H1 (cell line): ENCODE measurements around the gene NCF2. TPM values are rescaled to one million over a fixed set of nuclear protein-coding genes. Genes with fewer than 3 reads are reported as not detected.

Experiments
- CTCF ChIA-PET: fragments of 300-600 bp; sonication (Branson Sonifier 250); formaldehyde crosslinking; loops from one replicate; lab custom pipeline; 2021; ENCODE audit not compliant: partially characterized antibody; lab: Charles Lee
- POLR2A ChIA-PET: fragments of 300-600 bp; sonication (Branson Sonifier 250); formaldehyde crosslinking; loops from one replicate; lab custom pipeline; 2021; ENCODE audit warnings: inconsistent platforms; ENCODE audit not compliant: partially characterized antibody; lab: Charles Lee
- DNase-seq, 2 experiments: peaks; one replicate each; pipeline versions ENCODE4 v3.0.0 to v3.0.0-alpha.2; 2010 to 2022; ENCODE audit warnings: low spot score in 2 of 2, low read depth in 1 of 2, mixed read lengths in 1 of 2
- FAIRE-seq: peaks from 2 replicates; lab custom pipeline; 2011; peaks lifted over from hg19 to GRCh38; lab: Jason Lieb, UNC
- H2AFZ ChIP-seq: 2 replicates; pipeline ENCODE4 v1.8.1; 2012; ENCODE audit warnings: low read length, inconsistent platforms
- H2AK5ac ChIP-seq: 2 replicates; pipeline ENCODE4 v1.6.1; 2013; ENCODE audit warnings: low read depth, low read length
- H2BK120ac ChIP-seq: replicated peaks from 2 replicates; pipeline ENCODE3; 2013; ENCODE audit warnings: low read depth, low read length, inconsistent platforms
- H2BK12ac ChIP-seq: 2 replicates; pipeline ENCODE4 v1.6.1; 2013; ENCODE audit warnings: low read depth, low read length
- H2BK15ac ChIP-seq: 2 replicates; pipeline ENCODE4 v1.6.1; 2013; ENCODE audit warnings: low read length
- H2BK20ac ChIP-seq: 2 replicates; pipeline ENCODE4 v1.6.1; 2013; ENCODE audit warnings: low read length
- H2BK5ac ChIP-seq: 2 replicates; pipeline ENCODE4 v1.6.1; 2013; ENCODE audit warnings: low read depth, low read length
- H3K14ac ChIP-seq: 2 replicates; pipeline ENCODE4 v1.6.1; 2013; ENCODE audit warnings: inconsistent platforms; ENCODE audit not compliant: insufficient read length
- H3K18ac ChIP-seq: 2 replicates; pipeline ENCODE4 v1.6.1; 2013; ENCODE audit warnings: low read length; ENCODE audit errors: extremely low read depth
- H3K23ac ChIP-seq: 2 replicates; pipeline ENCODE4 v1.6.1; 2013; ENCODE audit warnings: inconsistent platforms; ENCODE audit not compliant: insufficient read length
- H3K23me2 ChIP-seq: 2 replicates; pipeline ENCODE4 v1.6.1; 2013; ENCODE audit warnings: low read depth, low read length
- H3K27ac ChIP-seq: 2 replicates; pipeline ENCODE4 v1.6.1; 2011; ENCODE audit warnings: low read depth, low read length, inconsistent platforms
- H3K27me3 ChIP-seq, 4 experiments: replicated peaks in 1 of 4; 1 replicate in 1 of 4; 2 replicates in 3 of 4; pipeline versions ENCODE4 v1.6.1 to v1.8.1; 2011 to 2013; ENCODE audit warnings: low read length in 3 of 4, mild to moderate bottlenecking in 3 of 4, inconsistent platforms in 2 of 4, mixed read lengths in 2 of 4, moderate library complexity in 1 of 4; ENCODE audit not compliant: control insufficient read depth in 3 of 4, insufficient read depth in 3 of 4; ENCODE audit errors: extremely low read depth in 1 of 4
- H3K36me3 ChIP-seq, 4 experiments: 2 replicates each; pipeline versions ENCODE4 v1.6.1 to v1.8.1; 2011 to 2013; ENCODE audit warnings: mild to moderate bottlenecking in 4 of 4, low read length in 3 of 4, moderate library complexity in 2 of 4, control low read depth in 1 of 4, inconsistent platforms in 1 of 4; ENCODE audit not compliant: insufficient read depth in 4 of 4, control insufficient read depth in 2 of 4
- H3K4ac ChIP-seq: replicated peaks from 2 replicates; pipeline ENCODE3; 2013; ENCODE audit warnings: low read length, low read depth, mixed read lengths, inconsistent platforms; ENCODE audit not compliant: insufficient read length
- H3K4me1 ChIP-seq, 4 experiments: replicated peaks in 1 of 4; 1 replicate in 1 of 4; 2 replicates in 3 of 4; pipeline versions ENCODE4 v1.6.1 to v1.8.1; 2011 to 2013; ENCODE audit warnings: low read length in 3 of 4, inconsistent platforms in 2 of 4, mixed read lengths in 1 of 4; ENCODE audit not compliant: insufficient read depth in 4 of 4, control insufficient read depth in 3 of 4
- H3K4me2 ChIP-seq, 2 experiments: 2 replicates each; pipeline versions ENCODE4 v1.6.1 to v1.8.1; 2011 to 2013; ENCODE audit warnings: low read depth in 2 of 2, low read length in 2 of 2, control low read depth in 1 of 2, inconsistent platforms in 1 of 2, mild to moderate bottlenecking in 1 of 2; ENCODE audit not compliant: insufficient read depth in 1 of 2
- H3K4me3 ChIP-seq, 4 experiments: fragments of 200-600, 300-600 bp in 1 of 4; sonication (generic), shearing (Covaris generic), sonication (Bioruptor Twin) in 1 of 4; 2 replicates each; pipeline versions ENCODE4 v1.5.1 to v1.8.1; 2011 to 2016; ENCODE audit warnings: low read length in 4 of 4, low read depth in 3 of 4, control low read depth in 2 of 4, inconsistent platforms in 2 of 4, mild to moderate bottlenecking in 2 of 4, mixed read lengths in 1 of 4, moderate library complexity in 1 of 4; ENCODE audit not compliant: insufficient read depth in 2 of 4; ENCODE audit errors: extremely low read depth in 1 of 4
- H3K56ac ChIP-seq: replicated peaks from 2 replicates; pipeline ENCODE3; 2013; ENCODE audit warnings: low read depth, mild to moderate bottlenecking, mixed read lengths, low read length, inconsistent platforms; ENCODE audit not compliant: insufficient read length
- H3K79me1 ChIP-seq: 2 replicates; pipeline ENCODE4 v1.6.1; 2013; ENCODE audit warnings: low read depth, low read length, control low read depth
- H3K79me2 ChIP-seq, 2 experiments: 2 replicates each; pipeline versions ENCODE4 v1.6.1 to v1.8.1; 2012 to 2013; ENCODE audit warnings: low read length in 2 of 2, mild to moderate bottlenecking in 2 of 2, inconsistent platforms in 1 of 2; ENCODE audit not compliant: insufficient read depth in 2 of 2, control insufficient read depth in 1 of 2
- H3K9ac ChIP-seq, 4 experiments: replicated peaks in 1 of 4; 1 replicate in 1 of 4; 2 replicates in 3 of 4; pipeline versions ENCODE4 v1.6.1 to v1.8.1; 2011 to 2013; ENCODE audit warnings: low read depth in 3 of 4, low read length in 3 of 4, control low read depth in 2 of 4, mild to moderate bottlenecking in 2 of 4, moderate library complexity in 2 of 4, inconsistent platforms in 1 of 4; ENCODE audit errors: extremely low read depth in 1 of 4
- H3K9me3 ChIP-seq, 2 experiments: 2 replicates each; pipeline versions ENCODE4 v1.6.1 to v1.8.1; 2012 to 2013; ENCODE audit warnings: mild to moderate bottlenecking in 2 of 2, moderate library complexity in 2 of 2, control low read depth in 1 of 2, inconsistent platforms in 1 of 2, low read depth in 1 of 2, low read length in 1 of 2, mixed read lengths in 1 of 2; ENCODE audit not compliant: insufficient read depth in 2 of 2
- H4K20me1 ChIP-seq, 2 experiments: replicated peaks in 1 of 2; 2 replicates each; pipeline versions ENCODE3 to v1.8.1; 2011 to 2013; ENCODE audit warnings: inconsistent platforms in 2 of 2, low read length in 2 of 2, mild to moderate bottlenecking in 1 of 2; ENCODE audit not compliant: insufficient read depth in 2 of 2, control insufficient read depth in 1 of 2
- H4K5ac ChIP-seq: 2 replicates; pipeline ENCODE4 v1.6.1; 2013; ENCODE audit warnings: low read length, low read depth, mixed read lengths, inconsistent platforms; ENCODE audit not compliant: insufficient read length
- H4K8ac ChIP-seq: 2 replicates; pipeline ENCODE4 v1.8.0; 2013; ENCODE audit warnings: mild to moderate bottlenecking, moderate library complexity, low read length, inconsistent platforms; ENCODE audit not compliant: insufficient read depth; ENCODE audit errors: extremely low read depth
- H4K91ac ChIP-seq: replicated peaks from 2 replicates; pipeline ENCODE3; 2013; ENCODE audit warnings: low read length, mixed read lengths, inconsistent platforms; ENCODE audit not compliant: insufficient read length
- CHD2 ChIP-seq: IDR thresholded peaks from 2 replicates; pipeline ENCODE4 v1.6.1; 2012; ENCODE audit warnings: low read length, improper control_type of control experiment
- ZNF274 ChIP-seq: IDR thresholded peaks from 2 replicates; pipeline ENCODE4 v1.7.0; 2012; ENCODE audit warnings: low read length, borderline replicate concordance; ENCODE audit errors: extremely low read depth
- WGBS, 2 experiments: shearing (Covaris generic) in 1 of 2; methylation state at CpG; one replicate each; pipeline versions ENCODE4 v1.1.6 to v1.1.7; 2013 to 2015; ENCODE audit warnings: low lambda C conversion rate in 2 of 2, mixed read lengths in 2 of 2, inconsistent platforms in 1 of 2, low coverage in 1 of 2, missing lambda C conversion rate in 1 of 2; ENCODE audit not compliant: insufficient replicate concordance in 2 of 2, insufficient coverage in 1 of 2, insufficient read length in 1 of 2; ENCODE audit errors: extremely low coverage in 1 of 2, missing lambda C conversion rate in 1 of 2; 5-methylcytosine and 5-hydroxymethylcytosine counted together
- polyA plus RNA-seq, 7 experiments: library from polyadenylated mRNA; depleted of rRNA in 3 of 7; stranded (reverse) in 5 of 7; unstranded in 2 of 7; fragments of >200 nt in 5 of 7; fragments of 200-250 nt in 2 of 7; gene quantifications; 1 replicate in 5 of 7; 2 replicates in 1 of 7; 4 replicates in 1 of 7; pipeline versions ENCODE4 v1.2.1 to v1.2.3, GENCODE V29; 2011 to 2013; ENCODE audit warnings: missing spikeins in 2 of 7, mixed read lengths in 2 of 7
- total RNA-seq: library from RNA; stranded (reverse); fragmentation: NEBNext Ultra II Directional; extraction: Animal tissue kit (Norgen Biotek cat#: 25700); gene quantifications from 2 replicates; pipeline ENCODE4 v1.2.1, GENCODE V29; 2021

The NCF2 gene
- total and polyA plus RNA-seq, 2 of the 8 experiments (the other 6 are each of a cell fraction or from before 2014, with no cell fraction given): not detected

GRCh38 chr1:183572721-183573120 lies 17.5 kb downstream of the NCF2 start:
- H2BK12ac ChIP-seq: no peak overlapping the region
- H3K56ac ChIP-seq: no peak overlapping the region
- no peak overlapping the region for H2BK20ac ChIP-seq
- DNase-seq: no peak
- TF ChIP-seq CHD2 (no peak), ZNF274 (no peak)
- H2AFZ ChIP-seq: no peak overlapping the region
- H4K20me1 ChIP-seq: no peaks in the 10 kb centered on the region
- H3K9ac ChIP-seq: no peak overlapping the region
- no peak overlapping the region for H4K5ac ChIP-seq
- no peak overlapping the region for H2BK120ac ChIP-seq
- H3K14ac ChIP-seq: no peak overlapping the region
- no peak overlapping the region for H2BK5ac ChIP-seq
- no peaks in the 10 kb centered on the region; a peak in 1 of 8 replicates for H3K36me3 ChIP-seq
- H3K4me1 ChIP-seq: no peaks in the 10 kb centered on the region
- no peaks in the 10 kb centered on the region for H3K23me2 ChIP-seq
- H3K79me2 ChIP-seq: no peaks in the 10 kb centered on the region
- H2BK15ac ChIP-seq: no peak overlapping the region
- FAIRE-seq: no peak
- H3K9me3 ChIP-seq: no peaks in the 10 kb centered on the region
- no peak overlapping the region for H3K23ac ChIP-seq
- H4K91ac ChIP-seq: no peak overlapping the region
- H3K27ac ChIP-seq: no peak overlapping the region
- no peak overlapping the region for H3K4me3 ChIP-seq
- H4K8ac ChIP-seq: no peak overlapping the region
- no peaks in the 10 kb centered on the region for H3K79me1 ChIP-seq
- H2AK5ac ChIP-seq: no peak overlapping the region
- no peak overlapping the region for H3K4ac ChIP-seq
- WGBS, 2 experiments: 82% methylated on average over 1 of the region's 1 CpG; no CpG with 5 or more reads in 1 of the 2 experiments
- no peak overlapping the region for H3K18ac ChIP-seq
- ChIA-PET CTCF (interaction anchor here (1.1 to 2.7 kb wide), 4 partner anchors 10 to 113 kb away, joined by 3 to 11 read pairs (median 4); no protein-coding TSS in a partner anchor), POLR2A (no interaction called here)
- no peak overlapping the region for H3K4me2 ChIP-seq
- no peaks in the 10 kb centered on the region for H3K27me3 ChIP-seq
